ENCODE measurements around the gene FEM1C. TPM values are rescaled to one million over a fixed set of nuclear protein-coding genes. Genes with fewer than 3 reads are reported as not detected.

The FEM1C gene
- total and polyA plus RNA-seq, 10 of the 15 experiments (the other 5 are each of a cell fraction or from before 2014, with no cell fraction given) = 1.9 to 15.6 (median 8.0) TPM

- ATAC-seq (no peak), FAIRE-seq (no peak), DNase-seq (ENCODE audit: low read depth, low spot score) (no peak)
- Histone ChIP-seq H3K27me3 (replicated peaks in 1 of 2; ENCODE audit: control insufficient read depth in 2 of 2, insufficient read depth in 2 of 2, low read length in 1 of 2) (no peaks in the 10 kb centered on the region), H3K36me3 (ENCODE audit: control insufficient read depth in 2 of 2, insufficient read depth in 2 of 2, low read length in 1 of 2) (no peaks in the 10 kb centered on the region), H3K79me2 (ENCODE audit: control insufficient read depth, insufficient read depth, low read length) (no peaks in the 10 kb centered on the region), H4K20me1 (ENCODE audit: control insufficient read depth, insufficient read depth) (no peaks in the 10 kb centered on the region), H3K9ac (ENCODE audit: control insufficient read depth, insufficient read depth, low read length) (no peak overlapping the region), H3K4me2 (ENCODE audit: control insufficient read depth, insufficient read depth) (no peak overlapping the region), H3K27ac (ENCODE audit: control insufficient read depth, insufficient read depth) (no peak overlapping the region), H3K4me3 (no peak overlapping the region), H3K4me1 (ENCODE audit: control insufficient read depth, insufficient read depth, low read length) (no peaks in the 10 kb centered on the region), H3K9me3 (replicated peaks; ENCODE audit: control insufficient read depth, insufficient read depth, low read length) (no peaks in the 10 kb centered on the region; the same call in 2 of the 3 replicates), H2AFZ (ENCODE audit: control insufficient read depth, low read depth, low read length) (no peak overlapping the region)
- intact Hi-C loops (cut with micrococcal nuclease; ENCODE audit: unreplicated experiment) (no loop called here), in situ Hi-C loops (cut with MboI) (no loop called here)
- ChIA-PET POLR2A (no interaction called here), SMC1A (ENCODE audit: uncharacterized antibody, unreplicated experiment) (interaction anchor here (1.5 to 6.3 kb wide), 3 partner anchors 12 to 247 kb away, joined by 6 to 56 read pairs (median 32); no protein-coding TSS in a partner anchor), RAD21 (ENCODE audit: unreplicated experiment) (no interaction called here), CTCF (interaction anchor here (3.0 kb wide), 1 partner anchor 19 kb away, joined by 15 read pairs; no protein-coding TSS in a partner anchor)
- BruUV-seq (replicated peaks) = no TSS peak
- WGBS (ENCODE audit: insufficient coverage, insufficient replicate concordance, low lambda C conversion rate, missing lambda C conversion rate) = 86% methylated on average over 2 of the region's 2 CpGs
- TF ChIP-seq MYB (IDR thresholded peaks at IDR 0.05; ENCODE audit: borderline replicate concordance, low read depth, low read length) = no peak
- TF ChIP-seq HDGF (IDR thresholded peaks at IDR 0.05) = no peak
- TF ChIP-seq CHD4 (IDR thresholded peaks at IDR 0.05) = no peak
- no peak for TF ChIP-seq EED (IDR thresholded peaks at IDR 0.05; ENCODE audit: low read depth)
- no peak for TF ChIP-seq SUZ12 (IDR thresholded peaks at IDR 0.05; ENCODE audit: unreplicated experiment)
- no peak for TF ChIP-seq NFXL1 (IDR thresholded peaks at IDR 0.05; ENCODE audit: borderline replicate concordance)
- TF ChIP-seq BCLAF1 (IDR thresholded peaks at IDR 0.05) = no peak
- TF ChIP-seq STAT1 (conservative IDR thresholded peaks at IDR 0.05) = no peak
- TF ChIP-seq E4F1 (IDR thresholded peaks at IDR 0.05; ENCODE audit: borderline replicate concordance, partially characterized antibody) = no peak
- no peak for TF ChIP-seq TCF7 (IDR thresholded peaks at IDR 0.05; ENCODE audit: borderline replicate concordance)
- no peak for TF ChIP-seq RB1 (IDR thresholded peaks at IDR 0.05; ENCODE audit: borderline replicate concordance)
- TF ChIP-seq ZBTB40 (IDR thresholded peaks at IDR 0.05; ENCODE audit: borderline replicate concordance) = no peak
- TF ChIP-seq IRF4 (IDR thresholded peaks at IDR 0.05; ENCODE audit: low read depth, low read length) = no peak
- TF ChIP-seq TCF12 (IDR thresholded peaks at IDR 0.05; ENCODE audit: low read depth, low read length) = no peak
These were observed 11.7 kb upstream of the FEM1C start for GRCh38 chr5:115556276-115556675.

Measured in GM12878 (cell line).